ENCODE results near the gene GNAO1.

DNA sequence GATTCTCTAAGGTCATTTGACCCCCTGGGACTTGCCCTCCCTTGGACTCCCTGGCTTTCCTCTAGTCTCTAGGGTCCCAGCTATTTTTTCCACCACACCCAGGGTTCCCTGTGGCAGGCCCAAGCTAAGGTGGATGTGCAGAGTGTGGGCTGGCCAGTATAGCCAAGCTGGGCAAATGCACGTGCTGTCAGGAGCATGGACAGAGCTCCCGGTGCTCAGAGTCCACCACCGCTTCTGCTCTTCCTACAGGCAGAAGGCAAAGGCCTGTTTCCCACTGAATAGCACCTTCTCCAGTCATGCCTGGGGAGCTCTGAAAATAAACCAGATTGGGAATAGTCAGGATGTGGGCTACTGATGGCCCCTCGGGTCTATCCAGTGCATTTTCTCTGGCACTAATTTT, 53.3 kb downstream of the GNAO1 start:
- no peak for TF ChIP-seq CTCF (IDR thresholded peaks at IDR 0.05; ENCODE audit: poor library complexity, severe bottlenecking)
- TF ChIP-seq EZH2 (IDR thresholded peaks at IDR 0.05; ENCODE audit: borderline replicate concordance, insufficient read depth, low read length, poor library complexity, severe bottlenecking): no peak
- no peak for TF ChIP-seq TAF1 (IDR thresholded peaks at IDR 0.05; ENCODE audit: low read depth)
- TF ChIP-seq POLR2AphosphoS5 (IDR thresholded peaks at IDR 0.05): no peak
- TF ChIP-seq, protein P1, sequence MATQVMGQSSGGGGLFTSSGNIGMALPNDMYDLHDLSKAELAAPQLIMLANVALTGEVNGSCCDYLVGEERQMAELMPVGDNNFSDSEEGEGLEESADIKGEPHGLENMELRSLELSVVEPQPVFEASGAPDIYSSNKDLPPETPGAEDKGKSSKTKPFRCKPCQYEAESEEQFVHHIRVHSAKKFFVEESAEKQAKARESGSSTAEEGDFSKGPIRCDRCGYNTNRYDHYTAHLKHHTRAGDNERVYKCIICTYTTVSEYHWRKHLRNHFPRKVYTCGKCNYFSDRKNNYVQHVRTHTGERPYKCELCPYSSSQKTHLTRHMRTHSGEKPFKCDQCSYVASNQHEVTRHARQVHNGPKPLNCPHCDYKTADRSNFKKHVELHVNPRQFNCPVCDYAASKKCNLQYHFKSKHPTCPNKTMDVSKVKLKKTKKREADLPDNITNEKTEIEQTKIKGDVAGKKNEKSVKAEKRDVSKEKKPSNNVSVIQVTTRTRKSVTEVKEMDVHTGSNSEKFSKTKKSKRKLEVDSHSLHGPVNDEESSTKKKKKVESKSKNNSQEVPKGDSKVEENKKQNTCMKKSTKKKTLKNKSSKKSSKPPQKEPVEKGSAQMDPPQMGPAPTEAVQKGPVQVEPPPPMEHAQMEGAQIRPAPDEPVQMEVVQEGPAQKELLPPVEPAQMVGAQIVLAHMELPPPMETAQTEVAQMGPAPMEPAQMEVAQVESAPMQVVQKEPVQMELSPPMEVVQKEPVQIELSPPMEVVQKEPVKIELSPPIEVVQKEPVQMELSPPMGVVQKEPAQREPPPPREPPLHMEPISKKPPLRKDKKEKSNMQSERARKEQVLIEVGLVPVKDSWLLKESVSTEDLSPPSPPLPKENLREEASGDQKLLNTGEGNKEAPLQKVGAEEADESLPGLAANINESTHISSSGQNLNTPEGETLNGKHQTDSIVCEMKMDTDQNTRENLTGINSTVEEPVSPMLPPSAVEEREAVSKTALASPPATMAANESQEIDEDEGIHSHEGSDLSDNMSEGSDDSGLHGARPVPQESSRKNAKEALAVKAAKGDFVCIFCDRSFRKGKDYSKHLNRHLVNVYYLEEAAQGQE (IDR thresholded peaks at IDR 0.05; ENCODE audit: borderline replicate concordance): no peak
- TF ChIP-seq EP300 (conservative IDR thresholded peaks at IDR 0.05; ENCODE audit: poor library complexity, severe bottlenecking): no peak
- no peak for TF ChIP-seq RAD21 (conservative IDR thresholded peaks at IDR 0.05)
